Measurements from ENCODE around the gene CATSPER3.

Gene CATSPER3

GRCh38 chr5:135054546-135054945 is 86.8 kb downstream of the CATSPER3 start:
- H3K4me1 ChIP-seq (ENCODE audit: insufficient read depth, low read length): no peaks in the 10 kb centered on the region; the same call in 1 of the 2 replicates
- no peaks in the 10 kb centered on the region for H3K36me3 ChIP-seq (ENCODE audit: insufficient read depth, low read length)
- H3K9ac ChIP-seq (ENCODE audit: low read depth, low read length): no peak overlapping the region
- no peaks in the 10 kb centered on the region for H3K9me3 ChIP-seq (ENCODE audit: control insufficient read depth, insufficient read depth, low read length)

- H3K9me3 ChIP-seq (ENCODE audit: control insufficient read depth, insufficient read depth, low read length): no peaks in the 10 kb centered on the region
- H3K9ac ChIP-seq (ENCODE audit: low read depth, low read length): no peak overlapping the region
- no peaks in the 10 kb centered on the region; the same call in 1 of the 2 replicates for H3K4me1 ChIP-seq (ENCODE audit: insufficient read depth, low read length)
- H3K36me3 ChIP-seq (ENCODE audit: insufficient read depth, low read length): no peaks in the 10 kb centered on the region
Observed at GRCh38 chr5:135055396-135055795, 87.7 kb downstream of the CATSPER3 start.

GRCh38 chr5:135056316-135057030 is 88.8 kb downstream of the CATSPER3 start:
- no peak overlapping the region for H3K9ac ChIP-seq (ENCODE audit: low read depth, low read length)
- no peaks in the 10 kb centered on the region for H3K36me3 ChIP-seq (ENCODE audit: insufficient read depth, low read length)

GRCh38 chr5:135057233-135057632 is 89.5 kb downstream of the CATSPER3 start:
- H3K9me3 ChIP-seq (ENCODE audit: control insufficient read depth, insufficient read depth, low read length): no peaks in the 10 kb centered on the region
- H3K36me3 ChIP-seq (ENCODE audit: insufficient read depth, low read length): no peaks in the 10 kb centered on the region
- no peak overlapping the region for H3K9ac ChIP-seq (ENCODE audit: low read depth, low read length)
- H3K4me1 ChIP-seq (ENCODE audit: insufficient read depth, low read length): no peaks in the 10 kb centered on the region

More at GRCh38 chr5:135056316-135057030, 88.8 kb downstream of the CATSPER3 start:
- Histone ChIP-seq H3K9me3 (ENCODE audit: control insufficient read depth, insufficient read depth, low read length) (no peaks in the 10 kb centered on the region), H3K4me1 (ENCODE audit: insufficient read depth, low read length) (no peaks in the 10 kb centered on the region)

- H3K9ac ChIP-seq (ENCODE audit: low read depth, low read length): no peak overlapping the region
Observed at GRCh38 chr5:135058331-135058732, 90.6 kb downstream of the CATSPER3 start.

GRCh38 chr5:135059000-135059923 is 91.6 kb downstream of the CATSPER3 start:
- H3K36me3 ChIP-seq (ENCODE audit: insufficient read depth, low read length): no peaks in the 10 kb centered on the region
- H3K9ac ChIP-seq (ENCODE audit: low read depth, low read length): no peak overlapping the region
- no peaks in the 10 kb centered on the region for H3K4me1 ChIP-seq (ENCODE audit: insufficient read depth, low read length)
- no peaks in the 10 kb centered on the region for H3K9me3 ChIP-seq (ENCODE audit: control insufficient read depth, insufficient read depth, low read length)

More at GRCh38 chr5:135058331-135058732, 90.6 kb downstream of the CATSPER3 start:
- no peaks in the 10 kb centered on the region for H3K9me3 ChIP-seq (ENCODE audit: control insufficient read depth, insufficient read depth, low read length)
- H3K36me3 ChIP-seq (ENCODE audit: insufficient read depth, low read length): no peaks in the 10 kb centered on the region
- no peaks in the 10 kb centered on the region for H3K4me1 ChIP-seq (ENCODE audit: insufficient read depth, low read length)

- Histone ChIP-seq H3K36me3 (ENCODE audit: insufficient read depth, low read length) (no peaks in the 10 kb centered on the region), H3K4me1 (ENCODE audit: insufficient read depth, low read length) (no peaks in the 10 kb centered on the region), H3K9me3 (ENCODE audit: control insufficient read depth, insufficient read depth, low read length) (no peaks in the 10 kb centered on the region), H3K9ac (ENCODE audit: low read depth, low read length) (no peak overlapping the region)
Observed at GRCh38 chr5:135060021-135060420, 92.3 kb downstream of the CATSPER3 start.

GRCh38 chr5:135061001-135061400 is 93.3 kb downstream of the CATSPER3 start:
- no peaks in the 10 kb centered on the region for H3K36me3 ChIP-seq (ENCODE audit: insufficient read depth, low read length)
- H3K9ac ChIP-seq (ENCODE audit: low read depth, low read length): no peak overlapping the region
- no peaks in the 10 kb centered on the region for H3K9me3 ChIP-seq (ENCODE audit: control insufficient read depth, insufficient read depth, low read length)
- no peaks in the 10 kb centered on the region for H3K4me1 ChIP-seq (ENCODE audit: insufficient read depth, low read length)
